Measurements from ENCODE around the gene PLXNA4. TPM values are rescaled to one million over a fixed set of nuclear protein-coding genes. Genes with fewer than 3 reads are reported as not detected.

PLXNA4 gene
- total RNA-seq, 2 experiments from 2014 or later: 0.75 to 0.85 TPM

DNA sequence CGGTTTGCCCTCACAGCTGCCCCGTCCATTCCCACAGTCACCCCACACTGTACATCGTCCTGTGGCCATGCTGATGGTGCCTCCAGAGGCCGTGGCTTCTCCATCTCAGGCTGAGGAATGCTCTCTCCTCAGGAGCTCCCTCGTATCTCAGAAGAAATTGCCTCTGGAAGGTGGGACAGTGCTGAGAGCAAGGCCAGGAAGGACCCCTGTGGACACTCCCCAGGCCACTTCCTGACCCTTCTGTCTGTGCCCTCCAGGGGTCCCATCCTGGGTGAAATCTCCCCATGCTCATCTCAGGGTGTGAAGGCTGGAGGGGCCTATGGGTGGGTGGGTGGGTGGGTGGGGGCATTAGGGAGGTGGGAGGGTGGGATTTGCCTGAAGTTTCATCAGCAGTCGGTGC, 454.3 kb downstream of the PLXNA4 start:
- ChIA-PET CTCF (no interaction called here), POLR2A (no interaction called here)
- Histone ChIP-seq H3K27ac (ENCODE audit: low read depth in 1 of 2, low read length in 2 of 2) (no peak overlapping the region), H3K36me3 (ENCODE audit: insufficient read depth, low read length) (no peaks in the 10 kb centered on the region), H3K4me3 (ENCODE audit: low read length) (no peak overlapping the region), H3K4me1 (ENCODE audit: insufficient read depth, low read length) (no peaks in the 10 kb centered on the region), H3K9me3 (ENCODE audit: control insufficient read depth in 1 of 2, insufficient read depth in 1 of 2, low read length in 2 of 2) (peaks cover 0 to 4% of the 10 kb centered on the region in 2 experiments), H3K27me3 (ENCODE audit: control insufficient read depth in 1 of 2, insufficient read depth in 2 of 2, low read length in 2 of 2) (peaks cover 0 to 5% of the 10 kb centered on the region in 2 experiments)
- ATAC-seq (ENCODE audit: poor library complexity) (no peak), DNase-seq (no peak)
- H3K36me3 Mint-ChIP-seq (ENCODE audit: low read depth): no peaks in the 10 kb centered on the region
- H3K9me3 Mint-ChIP-seq: no peaks in the 10 kb centered on the region
- no peaks in the 10 kb centered on the region for H3K4me1 Mint-ChIP-seq (ENCODE audit: low read depth)
- no peak overlapping the region for H3K27ac Mint-ChIP-seq
- intact Hi-C loops (cut with DNase I, micrococcal nuclease): no loop called here
- TF ChIP-seq, protein P1, sequence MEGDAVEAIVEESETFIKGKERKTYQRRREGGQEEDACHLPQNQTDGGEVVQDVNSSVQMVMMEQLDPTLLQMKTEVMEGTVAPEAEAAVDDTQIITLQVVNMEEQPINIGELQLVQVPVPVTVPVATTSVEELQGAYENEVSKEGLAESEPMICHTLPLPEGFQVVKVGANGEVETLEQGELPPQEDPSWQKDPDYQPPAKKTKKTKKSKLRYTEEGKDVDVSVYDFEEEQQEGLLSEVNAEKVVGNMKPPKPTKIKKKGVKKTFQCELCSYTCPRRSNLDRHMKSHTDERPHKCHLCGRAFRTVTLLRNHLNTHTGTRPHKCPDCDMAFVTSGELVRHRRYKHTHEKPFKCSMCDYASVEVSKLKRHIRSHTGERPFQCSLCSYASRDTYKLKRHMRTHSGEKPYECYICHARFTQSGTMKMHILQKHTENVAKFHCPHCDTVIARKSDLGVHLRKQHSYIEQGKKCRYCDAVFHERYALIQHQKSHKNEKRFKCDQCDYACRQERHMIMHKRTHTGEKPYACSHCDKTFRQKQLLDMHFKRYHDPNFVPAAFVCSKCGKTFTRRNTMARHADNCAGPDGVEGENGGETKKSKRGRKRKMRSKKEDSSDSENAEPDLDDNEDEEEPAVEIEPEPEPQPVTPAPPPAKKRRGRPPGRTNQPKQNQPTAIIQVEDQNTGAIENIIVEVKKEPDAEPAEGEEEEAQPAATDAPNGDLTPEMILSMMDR (IDR thresholded peaks at IDR 0.05): no peak
- peaks cover 22% of the 10 kb centered on the region for H3K27me3 Mint-ChIP-seq
- no peak overlapping the region for H3K4me3 Mint-ChIP-seq

DNA sequence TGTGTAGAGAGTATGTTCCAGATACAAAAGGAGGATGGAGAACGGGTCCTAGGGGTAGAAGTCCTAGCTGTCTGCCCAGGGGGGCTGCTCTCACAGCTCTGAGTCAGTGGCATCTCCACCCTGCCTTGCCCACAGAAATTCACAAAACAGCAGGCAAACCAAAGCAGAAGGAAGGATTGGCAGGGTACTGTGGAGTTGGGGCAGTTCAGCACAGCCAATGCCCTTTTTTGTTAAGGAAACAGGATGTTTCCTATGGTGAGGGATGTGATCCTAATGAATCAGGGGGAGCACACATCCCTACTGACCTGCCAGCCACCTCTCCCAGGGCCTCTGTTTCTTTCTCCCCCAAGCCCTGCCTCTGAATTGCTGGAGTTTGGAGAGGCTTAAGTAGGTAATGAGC, 457.6 kb downstream of the PLXNA4 start:
- Histone ChIP-seq H3K27me3 (ENCODE audit: control insufficient read depth in 1 of 2, insufficient read depth in 2 of 2, low read length in 2 of 2) (peaks cover 0 to 5% of the 10 kb centered on the region in 2 experiments), H3K36me3 (ENCODE audit: insufficient read depth, low read length) (no peaks in the 10 kb centered on the region), H3K27ac (ENCODE audit: low read depth in 1 of 2, low read length in 2 of 2) (no peak overlapping the region), H3K9me3 (ENCODE audit: control insufficient read depth in 1 of 2, insufficient read depth in 1 of 2, low read length in 2 of 2) (peaks cover 0 to 8% of the 10 kb centered on the region in 2 experiments), H3K4me3 (ENCODE audit: low read length) (no peak overlapping the region), H3K4me1 (ENCODE audit: insufficient read depth, low read length) (no peaks in the 10 kb centered on the region)
- no peaks in the 10 kb centered on the region for H3K36me3 Mint-ChIP-seq (ENCODE audit: low read depth)
- POLR2A ChIA-PET: no interaction called here
- H3K27me3 Mint-ChIP-seq: peaks cover 16% of the 10 kb centered on the region
- H3K27ac Mint-ChIP-seq: no peak overlapping the region
- intact Hi-C loops (cut with DNase I, micrococcal nuclease): no loop called here
- CTCF ChIA-PET: no interaction called here
- DNase-seq (no peak), ATAC-seq (ENCODE audit: poor library complexity) (no peak)
- H3K9me3 Mint-ChIP-seq: no peaks in the 10 kb centered on the region
- H3K4me3 Mint-ChIP-seq: no peak overlapping the region
- H3K4me1 Mint-ChIP-seq (ENCODE audit: low read depth): no peaks in the 10 kb centered on the region
- TF ChIP-seq, protein P1 (IDR thresholded peaks at IDR 0.05): no peak

DNA sequence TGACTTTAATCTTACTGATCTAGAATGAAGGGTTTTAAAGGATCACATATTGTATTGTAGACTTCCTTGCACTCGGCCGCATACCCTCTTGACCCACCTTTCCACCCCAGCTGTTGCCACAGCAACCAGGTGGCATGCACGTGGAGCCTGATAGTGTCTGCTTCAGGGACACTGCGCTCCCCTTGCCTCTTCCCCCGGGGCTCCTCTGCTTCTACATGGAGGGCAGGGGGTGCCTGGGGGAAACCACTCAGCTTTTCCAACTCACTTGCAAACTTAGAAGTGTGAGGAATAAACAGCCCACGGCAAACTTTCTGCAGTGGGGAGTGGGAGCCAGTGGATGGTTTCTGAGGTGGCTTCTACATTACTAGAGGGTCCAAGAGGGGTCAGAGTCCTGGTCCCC, 458.6 kb downstream of the PLXNA4 start:
- H3K9me3 ChIP-seq (ENCODE audit: control insufficient read depth in 1 of 2, insufficient read depth in 1 of 2, low read length in 2 of 2): peaks cover 0 to 7% of the 10 kb centered on the region in 2 experiments
- TF ChIP-seq, protein P1 (IDR thresholded peaks at IDR 0.05): no peak
- intact Hi-C loops (cut with DNase I, micrococcal nuclease): no loop called here
- ChIA-PET POLR2A (no interaction called here), CTCF (no interaction called here)
- H3K27me3 ChIP-seq (ENCODE audit: control insufficient read depth in 1 of 2, insufficient read depth in 2 of 2, low read length in 2 of 2): peaks cover 0 to 5% of the 10 kb centered on the region in 2 experiments
- Mint-ChIP-seq H3K27me3 (peaks cover 16% of the 10 kb centered on the region), H3K27ac (no peak overlapping the region), H3K36me3 (ENCODE audit: low read depth) (no peaks in the 10 kb centered on the region), H3K9me3 (no peaks in the 10 kb centered on the region), H3K4me1 (ENCODE audit: low read depth) (no peaks in the 10 kb centered on the region), H3K4me3 (no peak overlapping the region)
- ATAC-seq (ENCODE audit: poor library complexity): no peak
- H3K27ac ChIP-seq (ENCODE audit: low read depth in 1 of 2, low read length in 2 of 2): no peak overlapping the region
- DNase-seq: no peak
- H3K4me3 ChIP-seq (ENCODE audit: low read length): no peak overlapping the region
- no peaks in the 10 kb centered on the region for H3K4me1 ChIP-seq (ENCODE audit: insufficient read depth, low read length)
- H3K36me3 ChIP-seq (ENCODE audit: insufficient read depth, low read length): no peaks in the 10 kb centered on the region

Measured in CD4-positive, alpha-beta T cell (primary cell).